GM12873 (cell line): ENCODE measurements around the gene ADISSP.

Experiments used
- TF ChIP-seq, protein P1 (sequence below): IDR thresholded peaks from 2 replicates; pipeline ENCODE4 v1.5.1; 2012; ENCODE audit warnings: low read depth, mild to moderate bottlenecking, moderate library complexity, low read length, control low read depth; ENCODE audit not compliant: insufficient read depth; ENCODE audit errors: missing control alignments

The ADISSP gene

DNA sequence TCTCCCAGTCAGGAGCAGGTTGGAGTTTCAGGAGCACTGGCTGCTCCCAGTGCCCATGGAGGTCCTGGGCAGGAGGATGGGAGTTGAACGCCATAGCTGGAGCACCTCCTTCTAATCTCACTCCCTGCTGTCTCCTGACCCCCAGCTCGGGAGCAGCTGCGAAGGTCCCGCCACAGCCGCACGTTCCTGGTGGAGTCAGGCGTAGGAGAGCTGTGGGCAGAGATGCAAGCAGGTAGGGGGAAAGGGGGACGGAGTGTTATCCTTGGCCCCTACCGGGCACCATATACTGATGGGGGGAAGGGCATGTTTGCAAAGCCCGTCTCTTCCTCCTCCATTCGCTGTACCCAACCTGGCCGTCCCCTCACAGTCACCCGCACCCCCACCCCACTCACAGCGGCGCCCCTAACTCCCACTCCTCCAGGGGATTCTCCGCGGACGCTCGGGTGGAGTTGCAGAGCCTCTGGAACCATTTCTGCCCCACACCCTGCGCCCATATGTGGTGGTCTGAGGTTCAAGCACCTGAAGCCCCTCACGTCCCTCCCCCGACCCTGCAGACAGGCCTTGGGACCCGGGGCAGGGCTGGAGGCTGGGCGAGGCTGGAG lies 18.4 kb downstream of the ADISSP start:
- TF ChIP-seq, protein P1, sequence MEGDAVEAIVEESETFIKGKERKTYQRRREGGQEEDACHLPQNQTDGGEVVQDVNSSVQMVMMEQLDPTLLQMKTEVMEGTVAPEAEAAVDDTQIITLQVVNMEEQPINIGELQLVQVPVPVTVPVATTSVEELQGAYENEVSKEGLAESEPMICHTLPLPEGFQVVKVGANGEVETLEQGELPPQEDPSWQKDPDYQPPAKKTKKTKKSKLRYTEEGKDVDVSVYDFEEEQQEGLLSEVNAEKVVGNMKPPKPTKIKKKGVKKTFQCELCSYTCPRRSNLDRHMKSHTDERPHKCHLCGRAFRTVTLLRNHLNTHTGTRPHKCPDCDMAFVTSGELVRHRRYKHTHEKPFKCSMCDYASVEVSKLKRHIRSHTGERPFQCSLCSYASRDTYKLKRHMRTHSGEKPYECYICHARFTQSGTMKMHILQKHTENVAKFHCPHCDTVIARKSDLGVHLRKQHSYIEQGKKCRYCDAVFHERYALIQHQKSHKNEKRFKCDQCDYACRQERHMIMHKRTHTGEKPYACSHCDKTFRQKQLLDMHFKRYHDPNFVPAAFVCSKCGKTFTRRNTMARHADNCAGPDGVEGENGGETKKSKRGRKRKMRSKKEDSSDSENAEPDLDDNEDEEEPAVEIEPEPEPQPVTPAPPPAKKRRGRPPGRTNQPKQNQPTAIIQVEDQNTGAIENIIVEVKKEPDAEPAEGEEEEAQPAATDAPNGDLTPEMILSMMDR = no peak

- TF ChIP-seq, protein P1 = no peak
Measured at GRCh38 chr20:3748073-3748472, 19.5 kb downstream of the ADISSP start.

DNA sequence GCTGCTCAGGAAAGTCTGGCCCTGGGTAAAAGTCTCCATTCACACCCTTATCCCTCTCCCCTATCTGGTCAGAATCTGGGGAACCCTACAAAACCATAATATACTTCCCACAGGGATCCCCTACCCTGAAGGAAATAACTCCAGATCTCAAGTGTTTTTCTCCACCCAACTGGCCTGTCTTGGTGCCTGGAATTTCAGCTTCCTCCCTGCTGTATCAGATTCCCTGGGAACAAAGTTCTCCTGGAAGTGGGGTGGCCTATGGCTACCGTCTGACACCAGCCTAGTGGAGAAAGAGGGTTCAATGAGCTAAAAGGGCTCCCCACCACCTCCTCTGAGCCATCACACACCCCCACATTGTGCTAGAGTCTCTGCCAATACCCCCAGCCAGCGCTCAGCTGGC lies 20.1 kb downstream of the ADISSP start:
- TF ChIP-seq, protein P1 = no peak

GRCh38 chr20:3745686-3746173 lies 21.8 kb downstream of the ADISSP start:
- TF ChIP-seq, protein P1 = no peak

DNA sequence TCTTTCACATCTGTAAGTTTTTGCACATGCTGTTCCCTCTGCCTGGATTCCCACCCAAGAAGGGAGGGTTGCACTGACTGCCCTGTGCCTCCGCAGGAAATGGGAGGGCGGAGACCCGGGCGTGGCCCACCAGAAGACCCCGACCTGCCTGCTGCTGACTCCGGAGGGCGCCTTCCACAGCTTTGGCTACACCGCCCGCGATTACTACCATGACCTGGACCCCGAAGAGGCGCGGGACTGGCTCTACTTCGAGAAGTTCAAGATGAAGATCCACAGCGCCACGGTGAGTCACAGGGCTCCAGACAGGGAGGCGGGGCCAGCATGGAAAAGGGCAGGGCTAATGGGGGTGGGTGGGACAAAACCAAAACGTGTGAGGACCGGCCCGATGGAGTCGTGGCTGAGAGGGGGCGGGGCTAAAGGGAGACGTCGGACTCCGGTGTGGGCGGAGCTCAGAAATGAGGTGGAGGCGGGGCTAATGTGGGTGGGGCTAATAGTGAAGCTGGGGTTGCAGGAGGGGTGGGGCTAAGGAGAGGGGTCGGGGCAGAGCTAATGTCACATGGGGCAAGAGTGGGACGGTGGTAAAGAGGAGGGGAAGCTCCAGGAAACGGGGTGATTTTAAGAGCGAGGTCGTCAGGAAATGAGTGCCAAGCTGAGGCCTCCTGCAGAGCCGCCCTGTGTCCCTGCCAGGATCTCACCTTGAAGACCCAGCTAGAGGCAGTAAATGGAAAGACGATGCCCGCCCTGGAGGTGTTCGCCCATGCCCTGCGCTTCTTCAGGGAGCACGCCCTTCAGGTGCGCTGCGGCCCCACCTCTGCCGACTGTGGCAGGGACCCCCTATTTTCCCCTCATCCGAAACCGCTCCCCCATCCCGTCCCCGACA lies 22.5 kb downstream of the ADISSP start:
- TF ChIP-seq, protein P1 = no peak

DNA sequence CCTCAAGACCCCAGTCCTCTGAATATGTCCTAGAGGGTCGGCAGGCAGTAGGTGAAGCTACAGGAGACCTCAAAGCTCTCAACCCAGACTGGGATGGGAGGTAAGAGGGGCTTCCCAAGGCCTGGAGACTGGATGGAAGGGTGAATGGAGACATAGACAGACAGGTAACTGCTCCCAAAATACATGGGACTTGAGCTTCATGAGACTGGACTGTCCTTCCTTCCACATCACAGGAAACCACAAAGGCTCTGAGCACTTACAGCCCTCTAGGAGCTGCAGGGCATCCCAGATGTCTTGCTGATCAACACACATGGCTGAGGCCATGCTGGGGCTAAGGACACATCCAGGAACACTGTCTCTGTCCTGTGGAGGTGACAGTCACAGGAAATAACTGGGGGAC lies 23.5 kb downstream of the ADISSP start:
- TF ChIP-seq, protein P1 = no peak

DNA sequence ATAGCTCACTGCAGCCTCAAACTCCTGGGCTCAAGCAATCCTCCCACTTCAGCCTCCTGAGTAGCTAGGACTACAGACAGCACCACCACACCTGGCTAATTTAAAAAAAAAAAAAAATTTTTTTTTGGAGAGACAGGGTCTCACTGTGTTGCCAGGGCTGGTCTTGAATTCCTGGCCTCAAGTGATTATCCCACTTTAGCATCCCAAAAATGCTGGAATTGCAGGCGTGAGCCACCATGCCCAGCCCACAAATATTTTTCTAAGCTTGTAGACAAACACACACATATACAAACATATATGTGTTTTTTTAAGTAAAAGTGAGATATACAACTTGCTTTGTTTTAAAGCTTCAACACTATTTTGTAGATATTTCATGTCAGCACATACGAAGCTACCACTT lies 24.3 kb downstream of the ADISSP start:
- TF ChIP-seq, protein P1 = no peak
